K562 (cell line): ENCODE measurements around the gene GATAD2B. TPM values are rescaled to one million over a fixed set of nuclear protein-coding genes. Genes with fewer than 3 reads are reported as not detected.
"Not testable (repeated sequence)": the region's sequence is repeated elsewhere in the genome, so short reads cannot be mapped to it uniquely, and the experiment has no call there.

ENCODE experiments used
- ATAC-seq: fragments of 200-7000 bp; cut with Tn5 transposase; 3 replicates; pipeline ENCODE4 v1.9.1; 2020; ENCODE audit warnings: moderate library complexity
- BruUV-seq: library from RNA; stranded (reverse); fragments of 400-500 nt; replicated peaks from 2 replicates; lab custom pipeline; 2021; lab: Mats Ljungman, UMichigan
- CTCF ChIA-PET: fragments of 300-600 bp; formaldehyde crosslinking; extraction: SDS; loops from one replicate; lab custom pipeline; 2021; ENCODE audit warnings: low intra/inter-chr PET ratio; lab: Yijun Ruan, JAX
- POLR2A ChIA-PET: fragments of 300-600, 350-650 bp; sonication (Branson Sonifier 250); formaldehyde crosslinking; extraction: SDS; loops from one replicate; lab custom pipeline; 2021; ENCODE audit warnings: antibody characterized with exemption, inconsistent platforms; lab: Yijun Ruan, JAX
- DNase-seq, 4 experiments: peaks; one replicate each; pipeline versions ENCODE4 v3.0.0 to v3.0.0-alpha.2; 2011 to 2018; ENCODE audit warnings: low spot score in 3 of 4, mixed read lengths in 3 of 4; ENCODE audit errors: extremely low read depth in 1 of 4
- FAIRE-seq: peaks from 2 replicates; lab custom pipeline; 2011; peaks lifted over from hg19 to GRCh38; lab: Jason Lieb, UNC
- H2AFZ ChIP-seq: 2 replicates; pipeline ENCODE4 v1.6.0; 2011; ENCODE audit warnings: low read depth, low read length, control low read depth, inconsistent platforms
- H3K27ac ChIP-seq: fragments of 200-600 bp; 3 replicates; pipeline ENCODE4 v1.8.0; 2011; ENCODE audit warnings: low read depth, mild to moderate bottlenecking, control low read depth, inconsistent platforms, low read length, moderate library complexity, mixed read lengths; ENCODE audit errors: extremely low read depth
- H3K27me3 ChIP-seq, 2 experiments: fragments of 300-600 bp in 1 of 2; 2 replicates in 1 of 2; 3 replicates in 1 of 2; pipeline versions ENCODE4 v1.6.0 to v1.8.0; 2011; ENCODE audit warnings: inconsistent platforms in 2 of 2, low read length in 2 of 2, mild to moderate bottlenecking in 1 of 2, mixed read lengths in 1 of 2, moderate library complexity in 1 of 2; ENCODE audit not compliant: control insufficient read depth in 2 of 2, insufficient read depth in 2 of 2
- H3K36me3 ChIP-seq: fragments of 300-600 bp; 3 replicates; pipeline ENCODE4 v1.8.0; 2011; ENCODE audit warnings: mild to moderate bottlenecking, low read length, inconsistent platforms; ENCODE audit not compliant: control insufficient read depth, insufficient read depth
- H3K4me1 ChIP-seq, 2 experiments: fragments of 200-600 bp in 1 of 2; replicated peaks in 1 of 2; 2 replicates in 1 of 2; 3 replicates in 1 of 2; pipeline versions ENCODE4 v1.5.1 to v1.8.0; 2011; ENCODE audit warnings: inconsistent platforms in 2 of 2, low read length in 2 of 2, mild to moderate bottlenecking in 1 of 2, mixed read lengths in 1 of 2, moderate library complexity in 1 of 2; ENCODE audit not compliant: control insufficient read depth in 2 of 2, insufficient read depth in 2 of 2
- H3K4me2 ChIP-seq: 2 replicates; pipeline ENCODE4 v1.6.1; 2011; ENCODE audit warnings: low read length, control low read depth, inconsistent platforms, mixed read lengths; ENCODE audit not compliant: insufficient read depth
- H3K4me3 ChIP-seq: fragments of 200-600 bp; sonication (generic), shearing (Covaris generic); 2 replicates; pipeline ENCODE4 v1.5.1; 2016; ENCODE audit warnings: control low read depth, inconsistent platforms
- H3K79me2 ChIP-seq: fragments of 200-600 bp; 3 replicates; pipeline ENCODE4 v1.8.0; 2011; ENCODE audit warnings: low read length, inconsistent platforms; ENCODE audit not compliant: control insufficient read depth, insufficient read depth
- H3K9ac ChIP-seq, 2 experiments: 2 replicates each; pipeline versions ENCODE4 v1.6.0 to v1.6.1; 2011; ENCODE audit warnings: low read depth in 2 of 2, low read length in 2 of 2, control low read depth in 1 of 2, inconsistent platforms in 1 of 2, mild to moderate bottlenecking in 1 of 2, mixed read lengths in 1 of 2; ENCODE audit not compliant: insufficient read depth in 1 of 2
- H3K9me1 ChIP-seq: one replicate; pipeline ENCODE4 v1.6.0; 2011; ENCODE audit warnings: inconsistent platforms, mild to moderate bottlenecking, low read length, moderate library complexity; ENCODE audit not compliant: control insufficient read depth, insufficient read depth
- H3K9me3 ChIP-seq: replicated peaks from 2 replicates; pipeline ENCODE4 v1.5.1; 2011; ENCODE audit warnings: low read depth, low read length, inconsistent platforms; ENCODE audit not compliant: control insufficient read depth, insufficient read depth
- H4K20me1 ChIP-seq: replicated peaks from 2 replicates; pipeline ENCODE4 v1.6.1; 2011; ENCODE audit warnings: low read length, inconsistent platforms, mixed read lengths; ENCODE audit not compliant: control insufficient read depth, insufficient read depth
- EP300 ChIP-seq: IDR thresholded peaks from 2 replicates; pipeline ENCODE4 v1.6.1; 2012; ENCODE audit warnings: low read length, improper control_type of control experiment
- MAFG ChIP-seq: fragments of 450-650 bp; conservative IDR thresholded peaks from 2 replicates; pipeline ENCODE4 v1.6.1; 2016; ENCODE audit warnings: missing genetic modification characterization, missing compliant biosample characterization
- NFE2 ChIP-seq: IDR thresholded peaks from 2 replicates; pipeline ENCODE4 v1.6.1; 2014; ENCODE audit warnings: antibody characterized with exemption, low read depth
- NFE2L1 ChIP-seq: fragments of 450-650 bp; IDR thresholded peaks from 2 replicates; pipeline ENCODE4 v1.6.1; 2016; ENCODE audit warnings: missing genetic modification characterization, low read depth, mild to moderate bottlenecking, missing compliant biosample characterization, moderate library complexity, borderline replicate concordance
- SMAD2 ChIP-seq: fragments of 150-350 bp; IDR thresholded peaks from 2 replicates; pipeline ENCODE4 v1.6.1; 2014; ENCODE audit warnings: low read depth, mild to moderate bottlenecking, low read length
- ZNF146 ChIP-seq: IDR thresholded peaks from one replicate; pipeline ENCODE4 v1.6.1; 2018; ENCODE audit warnings: missing compliant biosample characterization; ENCODE audit not compliant: unreplicated experiment
- ZNF224 ChIP-seq: sonication (generic); formaldehyde crosslinking; IDR thresholded peaks from 2 replicates; pipeline ENCODE4 v1.8.0; 2022; ENCODE audit warnings: mild to moderate bottlenecking, missing genetic modification reagents
- ZNF316 ChIP-seq: fragments of 450-650 bp; IDR thresholded peaks from 2 replicates; pipeline ENCODE4 v1.6.1; 2016
- ZNF780A ChIP-seq: fragments of 250-450 bp; sonication (Bioruptor Pico); IDR thresholded peaks from 2 replicates; pipeline ENCODE4 v1.5.0; 2021; ENCODE audit warnings: mild to moderate bottlenecking
- WGBS: fragments of 100-300 bp; shearing (Covaris generic); methylation state at CpG from one replicate; pipeline ENCODE4 v1.1.6; 2016; ENCODE audit warnings: low coverage, mixed read lengths; ENCODE audit not compliant: insufficient coverage; ENCODE audit errors: missing lambda C conversion rate; 5-methylcytosine and 5-hydroxymethylcytosine counted together
- in situ Hi-C: fragments of 300-500 bp; cut with MboI; formaldehyde crosslinking; loops from 4 replicates; pipeline ENCODE4 v1.15.0; 2018; ENCODE audit warnings: inconsistent platforms, mixed read lengths
- intact Hi-C: fragments of 100-400 bp; cut with micrococcal nuclease; formaldehyde crosslinking; loops from 2 replicates; pipeline ENCODE4 v1.14.2; 2022
- polyA plus RNA-seq, 8 experiments: library from polyadenylated mRNA; depleted of rRNA in 4 of 8; stranded (reverse) in 5 of 8; unstranded in 3 of 8; fragments of >200 nt; fragmentation: Nextera tagmentation in 2 of 8; fragmentation: Illumina TruSeq in 1 of 8; extraction: Ambion mirVana in 2 of 8; extraction: Trizol in 1 of 8; gene quantifications; 2 replicates each; pipeline versions ENCODE4 v1.2.1 to v1.2.3, GENCODE V29; 2011 to 2014; ENCODE audit warnings: inconsistent platforms in 1 of 8, missing spikeins in 1 of 8
- total RNA-seq, 7 experiments: library from RNA; depleted of rRNA in 6 of 7; stranded (reverse); fragments of >200 nt in 6 of 7; fragmentation: Illumina TruSeq in 2 of 7; extraction: Trizol in 2 of 7; gene quantifications; 2 replicates each; pipeline versions ENCODE4 v1.2.1 to v1.2.3, GENCODE V29; 2011 to 2021; ENCODE audit warnings: low replicate concordance in 1 of 7

GATAD2B gene
- total and polyA plus RNA-seq, 9 of the 15 experiments (the other 6 are each of a cell fraction or from before 2014, with no cell fraction given), result 1.5 to 40.2 (median 4.9) TPM

- WGBS, result 71% methylated on average over 3 of the region's 3 CpGs
- Histone ChIP-seq H3K9me1 (no peaks in the 10 kb centered on the region), H2AFZ (no peak overlapping the region), H3K9me3 (no peaks in the 10 kb centered on the region), H3K4me2 (no peak overlapping the region), H3K79me2 (peaks cover 40% of the 10 kb centered on the region), H3K36me3 (peaks cover 2% of the 10 kb centered on the region; the same call in 1 of the 3 replicates), H4K20me1 (no peaks in the 10 kb centered on the region), H3K9ac (no peak overlapping the region), H3K27me3 (no peaks in the 10 kb centered on the region), H3K4me1 (no peaks in the 10 kb centered on the region), H3K4me3 (no peak overlapping the region), H3K27ac (no peak overlapping the region)
- FAIRE-seq, result no peak
- BruUV-seq, result no TSS peak
- CTCF ChIA-PET, result no interaction called here
- 0 out of 2 replicates have a peak, but pooled peaks have one; percentile 16 for TF ChIP-seq NFE2L1 (tag)
- TF ChIP-seq NFE2, result peak; percentile 42
- peak; percentile 34; the same call in 1 of the 2 replicates for TF ChIP-seq MAFG
- TF ChIP-seq ZNF780A, result no peak
- no peak for TF ChIP-seq SMAD2
- TF ChIP-seq ZNF146, result peak; percentile 61
- no peak for TF ChIP-seq ZNF224 (CRISPR knock-in tag)
- peak; percentile 40 for TF ChIP-seq ZNF316
- TF ChIP-seq EP300, result no peak
- intact Hi-C loops, result no loop called here
- in situ Hi-C loops, result no loop called here
- POLR2A ChIA-PET, result no interaction called here
- no peak for ATAC-seq
- DNase-seq, result no peak
These were observed 81.2 kb downstream of the GATAD2B start for GRCh38 chr1:153841463-153841994.

DNA sequence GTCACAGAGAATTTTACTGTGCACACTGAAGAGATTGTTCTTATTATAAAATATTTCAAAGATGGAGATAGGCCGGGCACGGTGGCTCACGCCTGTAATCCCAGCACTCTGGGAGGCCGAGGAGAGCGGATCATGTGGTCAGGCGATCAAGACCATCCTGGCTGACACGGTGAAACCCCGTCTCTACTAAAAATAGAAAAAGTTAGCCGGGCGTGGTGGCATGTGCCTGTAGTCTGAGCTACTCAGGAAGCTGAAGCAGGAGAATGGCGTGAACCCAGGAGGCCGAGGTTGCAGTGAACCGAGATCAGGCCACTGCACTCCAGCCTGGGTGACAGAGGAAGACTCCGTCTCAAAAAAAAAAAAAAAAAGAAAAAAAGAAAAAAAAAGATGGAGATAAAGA lies 82.0 kb downstream of the GATAD2B start:
- H3K36me3 ChIP-seq, H3K9me3 ChIP-seq, H3K4me2 ChIP-seq, CTCF ChIA-PET, H4K20me1 ChIP-seq, H3K4me1 ChIP-seq, H3K27me3 ChIP-seq, BruUV-seq, FAIRE-seq, ATAC-seq, in situ Hi-C loops, H3K27ac ChIP-seq, H3K9me1 ChIP-seq, H2AFZ ChIP-seq, DNase-seq, H3K9ac ChIP-seq, intact Hi-C loops, H3K4me3 ChIP-seq: not testable (repeated sequence)
- POLR2A ChIA-PET, result interaction anchor here (0.6 to 1.4 kb wide), 2 partner anchors 12 to 49 kb away, joined by 3 to 4 read pairs; no protein-coding TSS in a partner anchor
- peaks cover 44% of the 10 kb centered on the region for H3K79me2 ChIP-seq
- 85% methylated on average over 13 of the region's 14 CpGs for WGBS

- WGBS, result 88% methylated on average over 8 of the region's 8 CpGs
- BruUV-seq, H3K27me3 ChIP-seq, H3K4me1 ChIP-seq, H3K4me3 ChIP-seq, H4K20me1 ChIP-seq, H3K9ac ChIP-seq, H3K27ac ChIP-seq, H2AFZ ChIP-seq, DNase-seq, POLR2A ChIA-PET, in situ Hi-C loops, intact Hi-C loops, H3K9me1 ChIP-seq, H3K9me3 ChIP-seq, H3K36me3 ChIP-seq, H3K4me2 ChIP-seq, FAIRE-seq, ATAC-seq: not testable (repeated sequence)
- peaks cover 51% of the 10 kb centered on the region for H3K79me2 ChIP-seq
- CTCF ChIA-PET, result interaction anchor here (0.6 kb wide), 1 partner anchor 719 kb away, joined by 3 read pairs; no protein-coding TSS in a partner anchor
These were observed 88.8 kb downstream of the GATAD2B start for GRCh38 chr1:153833968-153834367.
